ENCODE results near the gene PSMD11. TPM values are rescaled to one million over a fixed set of nuclear protein-coding genes. Genes with fewer than 3 reads are reported as not detected.

The PSMD11 gene
- polyA plus RNA-seq, 1 of the 3 experiments (the other 2 are of a cell fraction), result 63.1 TPM

GRCh38 chr17:32518646-32519227, 74.4 kb downstream of the PSMD11 start:
- Histone ChIP-seq H3K27me3 (ENCODE audit: insufficient read depth) (no peaks in the 10 kb centered on the region), H3K9ac (peak overlapping the region; percentile 43; the same call in 1 of the 2 replicates), H3F3A (replicated peaks; ENCODE audit: insufficient read depth) (no peaks in the 10 kb centered on the region), H3K4me1 (ENCODE audit: control insufficient read depth in 1 of 2, insufficient read depth in 2 of 2, low read depth in 1 of 2, low read length in 1 of 2) (peaks cover 6 to 19% of the 10 kb centered on the region in 2 experiments; a peak in 2 of 4 replicates), H4K20me1 (ENCODE audit: insufficient read depth) (no peaks in the 10 kb centered on the region), H3K4me3 (ENCODE audit: low read depth in 2 of 2, low read length in 1 of 2) (peak overlapping the region; percentile 45 to 58; a peak in 3 of 4 replicates), H3K4me2 (peak overlapping the region; percentile 81; the same call in 1 of the 2 replicates), H3K79me2 (ENCODE audit: insufficient read depth) (no peaks in the 10 kb centered on the region), H3K9me3 (no peaks in the 10 kb centered on the region), H3K36me3 (replicated peaks in 1 of 2; ENCODE audit: control insufficient read depth in 1 of 2, insufficient read depth in 2 of 2, low read length in 1 of 2) (no peaks in the 10 kb centered on the region), H3K9me2 (no peaks in the 10 kb centered on the region), H2AFZ (ENCODE audit: low read depth) (peak overlapping the region; percentile 56; the same call in 1 of the 2 replicates), H3K27ac (ENCODE audit: low read depth in 2 of 2, low read length in 1 of 2) (peak overlapping the region in 1 of 2 experiments; percentile 62; a peak in 2 of 4 replicates)
- DNase-seq, result no peak
- ChIA-PET POLR2A (interaction anchor here (0.8 to 0.9 kb wide), 2 partner anchors 23 to 32 kb away, joined by 3 read pairs; partner anchors contain the start of gene CDK5R1), CTCF (interaction anchor here (1.6 to 2.4 kb wide), 4 partner anchors 9 to 140 kb away, joined by 4 to 6 read pairs (median 4); partner anchors contain the start of gene PSMD11)
- TF ChIP-seq PBX3 (IDR thresholded peaks at IDR 0.05) (no peak), TEAD4 (IDR thresholded peaks at IDR 0.05; ENCODE audit: borderline replicate concordance, insufficient read depth) (no peak), FOSL2 (IDR thresholded peaks at IDR 0.05; ENCODE audit: borderline replicate concordance, low read depth) (no peak), CHD2 (IDR thresholded peaks at IDR 0.05; ENCODE audit: low read length, partially characterized antibody) (no peak)
- 83% methylated on average over 29 of the region's 31 CpGs for WGBS (ENCODE audit: low lambda C conversion rate)

GRCh38 chr17:32519228-32520103, 75.2 kb downstream of the PSMD11 start:
- peak overlapping the region; percentile 43; the same call in 1 of the 2 replicates for H3K9ac ChIP-seq
- CTCF ChIA-PET, result interaction anchor here (1.2 to 1.9 kb wide), 3 partner anchors 8 to 36 kb away, joined by 4 to 5 read pairs (median 4); no protein-coding TSS in a partner anchor
- DNase-seq, result peak; percentile 93

More at GRCh38 chr17:32519228-32520103, 75.2 kb downstream of the PSMD11 start:
- peak overlapping the region; percentile 81 for H3K4me2 ChIP-seq
- no peaks in the 10 kb centered on the region for H4K20me1 ChIP-seq (ENCODE audit: insufficient read depth)
- peak overlapping the region; percentile 45 to 58 for H3K4me3 ChIP-seq (ENCODE audit: low read depth in 2 of 2, low read length in 1 of 2)
- peak overlapping the region in 1 of 2 experiments; percentile 72; a peak in 2 of 4 replicates for H3K27ac ChIP-seq (ENCODE audit: low read depth in 2 of 2, low read length in 1 of 2)
- no peaks in the 10 kb centered on the region for H3K9me3 ChIP-seq
- peaks cover 6 to 19% of the 10 kb centered on the region in 2 experiments; a peak in 2 of 4 replicates for H3K4me1 ChIP-seq (ENCODE audit: control insufficient read depth in 1 of 2, insufficient read depth in 2 of 2, low read depth in 1 of 2, low read length in 1 of 2)
- H3F3A ChIP-seq (replicated peaks; ENCODE audit: insufficient read depth), result no peaks in the 10 kb centered on the region
- WGBS (ENCODE audit: low lambda C conversion rate), result 43% methylated on average over 31 of the region's 61 CpGs
- H2AFZ ChIP-seq (ENCODE audit: low read depth), result peak overlapping the region; percentile 85
- TF ChIP-seq MXI1 (IDR thresholded peaks at IDR 0.05; ENCODE audit: low read depth, low read length) (peak; percentile 46; the same call in 1 of the 2 replicates), NRF1 (IDR thresholded peaks at IDR 0.05; ENCODE audit: low read depth, low read length) (0 out of 2 replicates have a peak, but pooled peaks have one; percentile 0), USF2 (IDR thresholded peaks at IDR 0.05; ENCODE audit: borderline replicate concordance, low read depth, low read length) (no peak), MAX (IDR thresholded peaks at IDR 0.05; ENCODE audit: low read depth) (0 out of 2 replicates have a peak, but pooled peaks have one; percentile 18)
- no peaks in the 10 kb centered on the region for H3K9me2 ChIP-seq
- no peaks in the 10 kb centered on the region for H3K79me2 ChIP-seq (ENCODE audit: insufficient read depth)
- no peaks in the 10 kb centered on the region for H3K27me3 ChIP-seq (ENCODE audit: insufficient read depth)
- H3K36me3 ChIP-seq (replicated peaks in 1 of 2; ENCODE audit: control insufficient read depth in 1 of 2, insufficient read depth in 2 of 2, low read length in 1 of 2), result no peaks in the 10 kb centered on the region
- POLR2A ChIA-PET, result interaction anchor here (0.8 kb wide), 1 partner anchor 24 kb away, joined by 3 read pairs; no protein-coding TSS in a partner anchor

All from SK-N-SH (cell line).